ENCODE data around the gene SLC31A1. TPM values are rescaled to one million over a fixed set of nuclear protein-coding genes. Genes with fewer than 3 reads are reported as not detected.
A peak's percentile ranks its signal among the peaks of the same experiment; 100 is the strongest.

Gene SLC31A1
- total RNA-seq, 1 experiment from 2014 or later = 34.4 TPM

GRCh38 chr9:113192455-113192854 lies 28.9 kb upstream of the SLC31A1 start:
- H2AFZ ChIP-seq (ENCODE audit: low read length) = no peak overlapping the region
- no peak for DNase-seq
- no peak overlapping the region for H3K23ac ChIP-seq (ENCODE audit: insufficient read length, low read depth, low read length)
- no CpG with 5 or more reads among the region's 2 CpGs for WGBS (ENCODE audit: extremely low coverage, insufficient read length, low lambda C conversion rate)
- H3T11ph ChIP-seq (ENCODE audit: low read length) = no peak overlapping the region
- H4K5ac ChIP-seq (ENCODE audit: insufficient read length, low read depth, low read length) = no peak overlapping the region
- Mint-ChIP-seq H3K9me3 (no peaks in the 10 kb centered on the region), H3K4me3 (no peak overlapping the region), H3K27me3 (ENCODE audit: low read depth) (no peaks in the 10 kb centered on the region), H3K36me3 (ENCODE audit: insufficient read depth in 1 of 3, low read depth in 3 of 3) (peaks cover 2 to 41% (median 12%) of the 10 kb centered on the region in 3 experiments; a peak in 5 of 7 replicates), H3K27ac (no peak overlapping the region), H3K4me1 (no peaks in the 10 kb centered on the region)
- H4K20me1 ChIP-seq (ENCODE audit: control insufficient read depth, insufficient read depth, insufficient read length) = no peaks in the 10 kb centered on the region
- no peak overlapping the region for H2BK5ac ChIP-seq (ENCODE audit: insufficient read length, low read length)
- H3K79me2 ChIP-seq (ENCODE audit: insufficient read depth, low read length) = no peaks in the 10 kb centered on the region
- no peak overlapping the region for H4K8ac ChIP-seq (replicated peaks; ENCODE audit: insufficient read length, low read depth, low read length)
- no peak for TF ChIP-seq CTCF (conservative IDR thresholded peaks at IDR 0.05)
- no peak overlapping the region for H3K14ac ChIP-seq (ENCODE audit: insufficient read depth, low read length)
- H4K91ac ChIP-seq (ENCODE audit: insufficient read length, low read depth, low read length) = no peak overlapping the region
- no peak overlapping the region for H2BK12ac ChIP-seq (ENCODE audit: insufficient read length, low read depth, low read length)
- peak overlapping the region; percentile 68; the same call in 1 of the 2 replicates for H2BK15ac ChIP-seq (ENCODE audit: low read depth, low read length)
- no peaks in the 10 kb centered on the region for H3K4me1 ChIP-seq (ENCODE audit: insufficient read depth, low read length)
- H2BK20ac ChIP-seq (ENCODE audit: low read depth, low read length, poor library complexity, severe bottlenecking) = no peak overlapping the region
- H2BK120ac ChIP-seq (ENCODE audit: low read depth, low read length, poor library complexity, severe bottlenecking) = no peak overlapping the region
- H3K4ac ChIP-seq (ENCODE audit: low read depth, low read length) = no peak overlapping the region
- no peak overlapping the region for H2AK5ac ChIP-seq (ENCODE audit: insufficient read length, low read length)
- H3K4me2 ChIP-seq (ENCODE audit: insufficient read depth, insufficient read length, low read length) = no peak overlapping the region
- no peak overlapping the region for H3K27ac ChIP-seq (ENCODE audit: insufficient read length, low read depth, low read length)
- H3K27me3 ChIP-seq (ENCODE audit: insufficient read depth, low read length) = no peaks in the 10 kb centered on the region
- H3K23me2 ChIP-seq (ENCODE audit: insufficient read length, low read depth, low read length, poor library complexity, severe bottlenecking) = no peaks in the 10 kb centered on the region
- no peak overlapping the region for H3K18ac ChIP-seq (ENCODE audit: insufficient read length, low read depth, low read length)
- no peaks in the 10 kb centered on the region for H3K9me3 ChIP-seq (ENCODE audit: control insufficient read depth, low read depth, low read length)
- no peak overlapping the region for H3K9ac ChIP-seq (ENCODE audit: extremely low read depth, insufficient read length, low read length)
- H3K56ac ChIP-seq (ENCODE audit: insufficient read length, low read depth, low read length) = no peak overlapping the region
- no peaks in the 10 kb centered on the region for H3K79me1 ChIP-seq (ENCODE audit: insufficient read depth, low read depth, low read length, poor library complexity, severe bottlenecking)

Data from H9 (cell line).